ENCODE data around the gene BAHCC1.
"Not testable (repeated sequence)": the region's sequence is repeated elsewhere in the genome, so short reads cannot be mapped to it uniquely, and the experiment has no call there.

BAHCC1 gene

GRCh38 chr17:81394921-81395599 lies at the start of gene BAHCC1:
BAHCC1 (plus strand) TSS chr17:81395457; CDS start chr17:81399740, 4,283 bp downstream.
- DNase-seq: peak; percentile 98

GRCh38 chr17:81346090-81346907 lies 49.0 kb upstream of the BAHCC1 start:
- peak; percentile 90 for DNase-seq

- DNase-seq: no peak
Observed at GRCh38 chr17:81346908-81347349, 48.3 kb upstream of the BAHCC1 start.

DNA sequence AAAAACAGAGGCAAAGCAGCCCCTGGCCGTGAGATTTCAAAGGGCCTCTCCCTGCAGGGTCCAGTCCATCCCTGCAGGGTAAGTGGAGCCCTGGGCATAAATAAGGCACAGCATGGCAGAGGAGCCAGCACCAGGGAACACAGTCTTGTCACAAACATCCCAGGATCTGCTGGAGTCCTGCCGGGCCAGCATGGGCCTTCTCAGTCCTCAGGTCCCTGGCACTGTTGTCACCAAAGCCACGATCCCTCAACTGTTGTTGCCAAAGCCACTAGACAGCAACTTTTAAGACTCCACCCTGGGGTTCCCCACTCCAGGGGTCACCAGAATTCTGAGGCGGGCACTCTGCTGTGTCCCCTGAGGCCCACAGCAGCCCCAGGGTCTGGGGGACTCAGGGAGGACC lies 47.8 kb upstream of the BAHCC1 start:
- DNase-seq: no peak

DNA sequence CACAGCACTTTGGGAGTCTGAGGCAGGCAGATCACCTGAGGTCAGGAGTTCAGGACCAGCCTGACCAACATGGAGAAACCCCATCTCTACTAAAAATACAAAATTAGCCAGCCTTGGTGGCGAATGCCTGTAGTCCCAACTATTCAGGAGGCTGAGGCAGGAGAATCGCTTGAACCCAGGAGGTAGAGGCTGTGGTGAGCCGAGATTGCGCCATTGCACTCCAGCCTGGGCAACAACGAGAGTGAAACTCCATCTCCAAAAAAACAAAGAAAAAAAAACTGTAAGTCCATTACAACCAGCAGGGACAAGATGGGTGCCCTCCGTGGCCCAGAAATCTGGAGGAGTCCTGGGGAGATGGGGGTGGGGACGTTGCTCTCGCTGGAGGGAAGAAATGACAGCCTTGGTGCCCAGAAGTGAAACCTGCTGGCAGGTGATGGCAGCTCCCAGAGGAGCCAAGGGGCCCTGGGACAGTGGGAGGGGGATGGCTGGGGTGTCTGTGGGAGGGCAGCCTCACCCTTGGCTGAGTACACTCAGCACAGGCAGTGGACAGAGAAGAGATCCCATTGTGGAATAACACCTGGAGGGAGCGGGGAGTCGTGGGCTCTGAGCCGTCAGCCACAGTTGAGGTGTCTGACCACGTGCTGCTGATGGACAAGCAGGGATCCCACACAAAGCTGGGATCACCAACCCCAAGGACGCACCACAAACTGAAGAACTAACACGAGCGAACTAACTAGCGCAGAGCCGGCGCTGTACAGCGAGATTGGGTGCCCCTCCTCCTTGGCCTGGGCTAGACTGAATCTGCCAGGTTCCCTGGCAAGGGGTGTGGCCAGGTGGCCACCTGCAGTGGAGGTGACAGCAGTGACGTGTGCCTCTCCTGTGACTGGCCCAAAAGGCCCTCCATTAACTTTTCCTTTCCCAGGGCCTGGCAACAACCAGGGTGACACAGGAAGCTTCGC lies 46.9 kb upstream of the BAHCC1 start:
- DNase-seq: peak; percentile 74

GRCh38 chr17:81349397-81350319 lies 45.6 kb upstream of the BAHCC1 start:
- no peak for DNase-seq

DNA sequence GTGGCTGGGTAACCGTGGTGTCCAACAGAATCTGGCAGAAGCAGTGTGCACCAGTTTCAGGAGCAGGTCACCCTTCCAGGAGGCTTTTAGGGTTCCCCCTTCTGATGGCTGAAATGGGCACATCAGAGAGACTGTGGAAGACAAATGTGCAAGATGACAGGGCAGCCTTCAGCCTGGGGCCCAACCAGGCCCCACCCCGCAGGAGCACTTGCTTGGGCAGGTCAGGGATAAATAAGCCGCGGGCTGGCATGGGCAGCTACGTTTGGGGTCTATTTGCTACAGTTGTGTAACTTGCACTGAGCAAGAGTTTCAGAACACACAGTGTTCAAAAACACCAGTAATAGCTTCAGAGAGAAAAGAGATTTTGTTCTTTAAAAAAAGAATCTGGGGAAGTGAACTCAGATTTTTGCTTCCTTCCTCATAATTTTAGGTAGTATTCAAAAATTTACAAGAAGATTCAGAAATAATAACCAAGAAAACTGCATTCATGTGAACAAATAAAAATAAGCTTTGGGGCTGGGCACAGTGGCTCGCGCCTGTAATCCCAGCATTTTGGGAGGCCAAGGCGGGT lies 44.9 kb upstream of the BAHCC1 start:
- no peak for DNase-seq

GRCh38 chr17:81351329-81352052 lies 43.8 kb upstream of the BAHCC1 start:
- DNase-seq: not testable (repeated sequence)

GRCh38 chr17:81352056-81352455 lies 43.2 kb upstream of the BAHCC1 start:
- DNase-seq: not testable (repeated sequence)

GRCh38 chr17:81354252-81354953 lies 40.9 kb upstream of the BAHCC1 start:
- DNase-seq: no peak

GRCh38 chr17:81354954-81355347 lies 40.3 kb upstream of the BAHCC1 start:
- DNase-seq: no peak

- DNase-seq: no peak
Observed at GRCh38 chr17:81359218-81359617, 36.0 kb upstream of the BAHCC1 start.

DNA sequence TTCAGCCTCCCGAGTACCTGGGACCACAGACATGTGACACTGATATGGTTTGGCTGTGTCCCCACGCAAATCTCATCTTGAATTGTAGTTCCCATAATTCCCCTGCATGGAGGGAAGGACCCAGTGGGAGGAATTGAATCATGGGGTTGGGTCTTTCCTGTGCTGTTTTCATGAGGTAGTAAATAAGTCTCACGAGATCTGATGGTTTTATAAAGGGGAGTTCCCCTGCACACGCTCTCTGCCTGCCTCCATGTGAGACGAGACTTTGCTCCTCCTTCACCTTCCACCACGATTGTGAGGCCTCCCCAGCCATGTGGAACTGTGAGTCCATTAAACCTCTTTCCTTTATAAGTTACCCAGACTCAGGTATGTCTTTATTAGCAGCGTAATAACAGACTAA lies 33.3 kb upstream of the BAHCC1 start:
- not testable (repeated sequence) for DNase-seq

- no peak for DNase-seq
Observed at GRCh38 chr17:81364278-81365147, 30.7 kb upstream of the BAHCC1 start.

GRCh38 chr17:81365148-81365600 lies 30.1 kb upstream of the BAHCC1 start:
- DNase-seq: no peak

DNA sequence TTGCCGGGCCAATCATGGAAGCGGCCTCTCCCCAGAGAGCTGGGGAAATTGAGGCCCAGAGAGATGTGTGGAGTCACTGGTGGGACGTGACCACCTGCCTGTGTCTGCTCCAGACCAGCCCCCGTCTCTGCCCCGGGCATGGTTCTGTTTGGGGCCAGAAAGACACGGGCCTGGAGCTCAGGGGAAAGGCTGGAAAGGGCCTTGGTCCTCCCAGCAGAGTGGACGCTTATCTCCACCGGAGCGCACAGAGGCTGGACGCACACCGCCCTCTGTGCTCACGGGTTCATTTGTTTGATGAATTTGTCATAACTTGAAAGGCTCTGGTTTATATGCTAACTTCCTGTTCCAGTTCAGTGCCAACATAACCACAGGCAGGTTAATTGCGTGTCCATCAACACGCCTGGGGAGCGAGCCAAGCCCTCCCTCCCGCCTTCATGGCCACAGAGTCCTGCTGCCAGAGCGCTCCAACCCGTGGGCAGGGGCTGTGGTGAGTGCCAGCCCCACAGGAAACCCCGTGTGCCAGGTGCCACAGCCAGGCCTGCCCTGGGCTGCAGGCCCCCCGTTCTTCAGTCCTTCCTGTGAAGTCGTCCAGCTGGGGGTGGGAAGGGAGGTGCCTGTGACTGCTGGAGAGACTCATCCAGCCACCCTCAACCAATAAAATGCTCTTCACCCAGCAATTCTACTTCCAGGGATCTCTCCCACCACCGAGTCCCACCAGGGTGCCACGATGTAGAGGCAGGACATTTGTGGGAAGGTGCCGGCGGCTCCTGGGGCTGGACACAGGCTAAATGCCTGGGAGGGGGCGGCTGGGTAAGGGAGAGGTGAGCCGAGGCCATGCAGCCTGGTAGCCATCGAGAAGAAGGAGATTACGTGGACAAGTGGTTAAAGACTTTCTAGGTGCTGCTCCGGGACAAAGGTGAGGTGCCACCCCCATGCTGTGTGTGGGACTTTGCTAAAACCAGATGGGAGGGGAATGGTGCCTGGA lies 29.4 kb upstream of the BAHCC1 start:
- peak; percentile 83 for DNase-seq

- DNase-seq: no peak
Observed at GRCh38 chr17:81366648-81367047, 28.6 kb upstream of the BAHCC1 start.

GRCh38 chr17:81367171-81367570 lies 28.1 kb upstream of the BAHCC1 start:
- no peak for DNase-seq
